ENCODE results near the gene BTBD18. TPM values are rescaled to one million over a fixed set of nuclear protein-coding genes. Genes with fewer than 3 reads are reported as not detected.

Gene BTBD18
- total RNA-seq, 1 donor from 2014 or later, result not detected

GRCh38 chr11:57770793-57771192, 19.2 kb upstream of the BTBD18 start:
- no peaks in the 10 kb centered on the region for H3K9me3 ChIP-seq
- TF ChIP-seq, protein P1, sequence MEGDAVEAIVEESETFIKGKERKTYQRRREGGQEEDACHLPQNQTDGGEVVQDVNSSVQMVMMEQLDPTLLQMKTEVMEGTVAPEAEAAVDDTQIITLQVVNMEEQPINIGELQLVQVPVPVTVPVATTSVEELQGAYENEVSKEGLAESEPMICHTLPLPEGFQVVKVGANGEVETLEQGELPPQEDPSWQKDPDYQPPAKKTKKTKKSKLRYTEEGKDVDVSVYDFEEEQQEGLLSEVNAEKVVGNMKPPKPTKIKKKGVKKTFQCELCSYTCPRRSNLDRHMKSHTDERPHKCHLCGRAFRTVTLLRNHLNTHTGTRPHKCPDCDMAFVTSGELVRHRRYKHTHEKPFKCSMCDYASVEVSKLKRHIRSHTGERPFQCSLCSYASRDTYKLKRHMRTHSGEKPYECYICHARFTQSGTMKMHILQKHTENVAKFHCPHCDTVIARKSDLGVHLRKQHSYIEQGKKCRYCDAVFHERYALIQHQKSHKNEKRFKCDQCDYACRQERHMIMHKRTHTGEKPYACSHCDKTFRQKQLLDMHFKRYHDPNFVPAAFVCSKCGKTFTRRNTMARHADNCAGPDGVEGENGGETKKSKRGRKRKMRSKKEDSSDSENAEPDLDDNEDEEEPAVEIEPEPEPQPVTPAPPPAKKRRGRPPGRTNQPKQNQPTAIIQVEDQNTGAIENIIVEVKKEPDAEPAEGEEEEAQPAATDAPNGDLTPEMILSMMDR (IDR thresholded peaks at IDR 0.05), result no peak
- TF ChIP-seq POLR2AphosphoS5 (IDR thresholded peaks at IDR 0.05; ENCODE audit: insufficient read depth in 1 of 2, low read depth in 1 of 2) (no peak), POLR2A (IDR thresholded peaks at IDR 0.05) (no peak)
- H3K27ac ChIP-seq, result no peak overlapping the region
- intact Hi-C loops (cut with DNase I), result no loop called here
- H3K27me3 ChIP-seq, result no peaks in the 10 kb centered on the region
- DNase-seq (ENCODE audit: extremely low spot score in 2 of 2), result no peak
- no peak overlapping the region for H3K4me3 ChIP-seq
- peaks cover 92% of the 10 kb centered on the region for H3K4me1 ChIP-seq
- no peaks in the 10 kb centered on the region for H3K36me3 ChIP-seq

GRCh38 chr11:57764972-57765371, 13.4 kb upstream of the BTBD18 start:
- no peaks in the 10 kb centered on the region for H3K27me3 ChIP-seq
- intact Hi-C loops (cut with DNase I), result no loop called here
- TF ChIP-seq POLR2A (IDR thresholded peaks at IDR 0.05) (no peak), POLR2AphosphoS5 (IDR thresholded peaks at IDR 0.05; ENCODE audit: insufficient read depth in 1 of 2, low read depth in 1 of 2) (no peak)
- TF ChIP-seq, protein P1 (IDR thresholded peaks at IDR 0.05), result no peak
- no peaks in the 10 kb centered on the region for H3K9me3 ChIP-seq
- peak overlapping the region; percentile 54 to 56 for H3K4me3 ChIP-seq
- no peaks in the 10 kb centered on the region for H3K36me3 ChIP-seq
- H3K27ac ChIP-seq, result peak overlapping the region; percentile 91
- peaks cover 61% of the 10 kb centered on the region for H3K4me1 ChIP-seq
- no peak for DNase-seq (ENCODE audit: extremely low spot score in 2 of 2)

- Histone ChIP-seq H3K27me3 (no peaks in the 10 kb centered on the region), H3K4me3 (peak overlapping the region; percentile 54 to 56), H3K36me3 (no peaks in the 10 kb centered on the region), H3K27ac (peak overlapping the region; percentile 91), H3K9me3 (no peaks in the 10 kb centered on the region), H3K4me1 (peaks cover 57% of the 10 kb centered on the region)
- intact Hi-C loops (cut with DNase I), result no loop called here
- DNase-seq (ENCODE audit: extremely low spot score in 2 of 2), result no peak
- no peak for TF ChIP-seq POLR2A (IDR thresholded peaks at IDR 0.05)
- TF ChIP-seq, protein P1 (IDR thresholded peaks at IDR 0.05), result no peak
- no peak for TF ChIP-seq POLR2AphosphoS5 (IDR thresholded peaks at IDR 0.05; ENCODE audit: insufficient read depth in 1 of 2, low read depth in 1 of 2)
Measured at GRCh38 chr11:57764566-57764965, 12.9 kb upstream of the BTBD18 start.

DNA sequence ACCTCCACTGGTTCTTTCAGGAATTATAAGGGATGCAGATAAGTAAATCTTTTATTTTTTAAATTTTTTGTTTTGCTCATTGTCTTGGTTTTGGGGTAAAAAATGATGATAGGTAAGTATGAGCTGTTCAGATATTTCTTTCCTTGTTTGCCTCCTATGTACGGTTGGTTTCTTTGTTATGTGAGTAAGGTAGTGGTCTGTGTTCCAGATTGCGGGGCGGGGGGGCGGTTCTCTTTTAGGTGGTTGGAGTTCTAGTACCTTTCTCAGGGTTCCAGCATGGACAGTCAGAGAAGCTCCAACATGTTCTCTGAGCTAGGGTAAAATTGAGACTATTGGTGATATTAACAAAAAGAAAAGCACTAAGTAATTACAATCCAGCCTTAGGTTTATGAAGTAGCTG, 12.4 kb upstream of the BTBD18 start:
- H3K27ac ChIP-seq, result peak overlapping the region; percentile 91
- no peaks in the 10 kb centered on the region for H3K9me3 ChIP-seq
- no peak for TF ChIP-seq POLR2A (IDR thresholded peaks at IDR 0.05)
- no peak for TF ChIP-seq POLR2AphosphoS5 (IDR thresholded peaks at IDR 0.05; ENCODE audit: insufficient read depth in 1 of 2, low read depth in 1 of 2)
- TF ChIP-seq, protein P1 (IDR thresholded peaks at IDR 0.05), result no peak
- DNase-seq (ENCODE audit: extremely low spot score in 2 of 2), result no peak
- no peaks in the 10 kb centered on the region for H3K36me3 ChIP-seq
- no peaks in the 10 kb centered on the region for H3K27me3 ChIP-seq
- intact Hi-C loops (cut with DNase I), result no loop called here
- H3K4me3 ChIP-seq, result peak overlapping the region; percentile 54 to 56
- peaks cover 51% of the 10 kb centered on the region for H3K4me1 ChIP-seq

DNA sequence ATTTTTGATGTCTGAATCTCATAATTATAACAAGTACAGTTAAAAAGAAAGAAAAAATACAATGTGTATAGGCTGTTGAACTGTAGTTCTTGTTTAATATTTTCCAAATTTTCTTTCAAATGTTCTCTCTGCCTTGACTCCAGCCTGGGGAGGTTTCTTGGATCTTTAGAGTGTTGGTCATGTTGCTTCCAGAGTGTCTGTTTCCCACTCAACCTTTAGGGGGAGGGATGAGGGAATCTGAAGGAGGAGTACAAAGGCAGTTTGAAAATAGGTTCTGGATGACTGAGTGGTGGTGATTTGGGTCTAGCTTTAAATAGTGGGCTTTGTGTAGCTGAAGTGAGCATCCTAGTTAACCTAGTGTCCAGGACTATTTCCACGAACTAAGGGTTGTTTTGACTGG, 11.9 kb upstream of the BTBD18 start:
- Histone ChIP-seq H3K9me3 (no peaks in the 10 kb centered on the region), H3K27me3 (no peaks in the 10 kb centered on the region), H3K4me1 (peaks cover 47% of the 10 kb centered on the region), H3K4me3 (peak overlapping the region; percentile 54 to 56), H3K36me3 (no peaks in the 10 kb centered on the region), H3K27ac (peak overlapping the region; percentile 91)
- intact Hi-C loops (cut with DNase I), result no loop called here
- TF ChIP-seq POLR2AphosphoS5 (IDR thresholded peaks at IDR 0.05; ENCODE audit: insufficient read depth in 1 of 2, low read depth in 1 of 2) (peak in 1 of 2 donors; percentile 72), POLR2A (IDR thresholded peaks at IDR 0.05) (no peak)
- TF ChIP-seq, protein P1 (IDR thresholded peaks at IDR 0.05), result peak in 1 of 3 experiments; percentile 21
- DNase-seq (ENCODE audit: extremely low spot score in 2 of 2), result no peak

Measured in vagina (tissue), 2 donors.